K562 (cell line): Measurements from ENCODE around the gene CDHR2. TPM values are rescaled to one million over a fixed set of nuclear protein-coding genes. Genes with fewer than 3 reads are reported as not detected.

ENCODE experiments used
- CHD1 ChIP-seq: fragments of 200-600 bp; sonication (generic); IDR thresholded peaks from one replicate; pipeline ENCODE4 v1.6.1; 2012; ENCODE audit warnings: mild to moderate bottlenecking, moderate library complexity, low read length, inconsistent platforms
- ELF4 ChIP-seq: fragments of 450-650 bp; formaldehyde crosslinking; IDR thresholded peaks from 2 replicates; pipeline ENCODE4 v1.4.0; 2022; ENCODE audit warnings: missing genetic modification characterization
- EP400 ChIP-seq: fragments of 450-650 bp; IDR thresholded peaks from 2 replicates; pipeline ENCODE4 v1.6.1; 2017; ENCODE audit warnings: antibody characterized with exemption, mild to moderate bottlenecking, moderate library complexity
- KDM2B ChIP-seq: fragments of 250-450 bp; sonication (Bioruptor Pico); IDR thresholded peaks from 2 replicates; pipeline ENCODE4 v1.8.0; 2021; ENCODE audit warnings: mild to moderate bottlenecking, moderate library complexity
- POLR2A ChIP-seq: fragments of 450-650 bp; conservative IDR thresholded peaks from 2 replicates; pipeline ENCODE4 v1.6.1; 2016
- SAP30 ChIP-seq: fragments of 200-600 bp; sonication (generic); IDR thresholded peaks from 2 replicates; pipeline ENCODE4 v1.6.1; 2012; ENCODE audit warnings: borderline replicate concordance, low read depth, mild to moderate bottlenecking, moderate library complexity, low read length, control low read depth, inconsistent platforms; ENCODE audit not compliant: insufficient read depth, poor library complexity, severe bottlenecking
- SNIP1 ChIP-seq: fragments of 450-650 bp; IDR thresholded peaks from 2 replicates; pipeline ENCODE4 v1.7.1; 2017; ENCODE audit warnings: low read depth, mild to moderate bottlenecking
- SPI1 ChIP-seq: IDR thresholded peaks from 2 replicates; pipeline ENCODE4 v1.6.1; 2011; ENCODE audit warnings: low read depth, low read length, control low read depth, borderline replicate concordance
- TRIM28 ChIP-seq: fragments of 450-650 bp; IDR thresholded peaks from 2 replicates; pipeline ENCODE4 v1.6.1; 2017
- ZMIZ1 ChIP-seq, 2 experiments: fragments of 150-350 bp in 1 of 2; IDR thresholded peaks; 2 replicates each; pipeline ENCODE4 v1.6.1; 2012 to 2016; ENCODE audit warnings: low read depth in 2 of 2, low read length in 2 of 2, mild to moderate bottlenecking in 1 of 2, moderate library complexity in 1 of 2
- ZNF3 ChIP-seq: fragments of 250-450 bp; sonication (Bioruptor Pico); IDR thresholded peaks from 2 replicates; pipeline ENCODE4 v1.5.0; 2021; ENCODE audit warnings: mild to moderate bottlenecking, moderate library complexity
- ZNF311 ChIP-seq: fragments of 250-450 bp; sonication (Bioruptor Pico); IDR thresholded peaks from 2 replicates; pipeline ENCODE4 v1.4.0; 2020; ENCODE audit warnings: mild to moderate bottlenecking, moderate library complexity
- polyA plus RNA-seq, 8 experiments: library from polyadenylated mRNA; depleted of rRNA in 4 of 8; stranded (reverse) in 5 of 8; unstranded in 3 of 8; fragments of >200 nt; fragmentation: Nextera tagmentation in 2 of 8; fragmentation: Illumina TruSeq in 1 of 8; extraction: Ambion mirVana in 2 of 8; extraction: Trizol in 1 of 8; gene quantifications; 2 replicates each; pipeline versions ENCODE4 v1.2.1 to v1.2.3, GENCODE V29; 2011 to 2014; ENCODE audit warnings: inconsistent platforms in 1 of 8, missing spikeins in 1 of 8
- total RNA-seq, 7 experiments: library from RNA; depleted of rRNA in 6 of 7; stranded (reverse); fragments of >200 nt in 6 of 7; fragmentation: Illumina TruSeq in 2 of 7; extraction: Trizol in 2 of 7; gene quantifications; 2 replicates each; pipeline versions ENCODE4 v1.2.1 to v1.2.3, GENCODE V29; 2011 to 2021; ENCODE audit warnings: low replicate concordance in 1 of 7
- TF ChIP-seq, protein P1 (sequence below), 2 experiments: fragments of 450-650 bp in 1 of 2; sonication (generic) in 1 of 2; formaldehyde crosslinking; conservative IDR thresholded peaks; 2 replicates each; pipeline versions ENCODE4 v1.4.0 to v1.8.1; 2020 to 2022; ENCODE audit warnings: mild to moderate bottlenecking in 1 of 2, missing genetic modification reagents in 1 of 2
- TF ChIP-seq, protein P2 (sequence below): fragments of 450-650 bp; IDR thresholded peaks from 2 replicates; pipeline ENCODE4 v1.6.1; 2017; ENCODE audit warnings: antibody characterized with exemption
- TF ChIP-seq, protein P3 (sequence below): sonication (generic); formaldehyde crosslinking; IDR thresholded peaks from 2 replicates; pipeline ENCODE4 v1.9.0; 2022; ENCODE audit warnings: mild to moderate bottlenecking, missing genetic modification reagents
- TF ChIP-seq, protein P4 (sequence below), 2 experiments: fragments of 450-650 bp in 1 of 2; sonication (generic) in 1 of 2; formaldehyde crosslinking in 1 of 2; IDR thresholded peaks in 1 of 2; conservative IDR thresholded peaks in 1 of 2; 2 replicates each; pipeline versions ENCODE4 v1.6.1 to v1.8.1; 2016 to 2023; ENCODE audit warnings: mild to moderate bottlenecking in 2 of 2, moderate library complexity in 2 of 2, inconsistent platforms in 1 of 2, missing genetic modification reagents in 1 of 2
- TF ChIP-seq, protein P5 (sequence below): sonication (generic); formaldehyde crosslinking; IDR thresholded peaks from 2 replicates; pipeline ENCODE4 v1.8.1; 2022; ENCODE audit warnings: missing genetic modification reagents

CDHR2 gene
- total and polyA plus RNA-seq, 9 of the 15 experiments (the other 6 are each of a cell fraction or from before 2014, with no cell fraction given), result 0.01 to 0.62 (median 0.09) TPM; not detected in 2

GRCh38 chr5:176537554-176538229 is 11.4 kb upstream of the CDHR2 start (continued):
- TF ChIP-seq EP400 (peak; percentile 84), CHD1 (peak; percentile 91), TRIM28 (no peak), KDM2B (CRISPR knock-in tag) (no peak), SAP30 (peak; percentile 42), ZNF3 (CRISPR knock-in tag) (no peak), ELF4 (no peak), ZNF311 (CRISPR knock-in tag) (no peak), POLR2A (peak; percentile 73), SNIP1 (no peak), ZMIZ1 (IDR thresholded peaks at IDR 0.05; ENCODE audit: low read depth in 2 of 2, low read length in 2 of 2) (no peak), SPI1 (peak; percentile 30; the same call in 1 of the 2 replicates)
- TF ChIP-seq, protein P1, sequence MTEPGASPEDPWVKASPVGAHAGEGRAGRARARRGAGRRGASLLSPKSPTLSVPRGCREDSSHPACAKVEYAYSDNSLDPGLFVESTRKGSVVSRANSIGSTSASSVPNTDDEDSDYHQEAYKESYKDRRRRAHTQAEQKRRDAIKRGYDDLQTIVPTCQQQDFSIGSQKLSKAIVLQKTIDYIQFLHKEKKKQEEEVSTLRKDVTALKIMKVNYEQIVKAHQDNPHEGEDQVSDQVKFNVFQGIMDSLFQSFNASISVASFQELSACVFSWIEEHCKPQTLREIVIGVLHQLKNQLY (CRISPR knock-in tag; conservative IDR thresholded peaks at IDR 0.05), result 0 out of 4 replicates have a peak, but pooled peaks of 1 of the 2 experiments have one; percentile 59
- TF ChIP-seq, protein P2, sequence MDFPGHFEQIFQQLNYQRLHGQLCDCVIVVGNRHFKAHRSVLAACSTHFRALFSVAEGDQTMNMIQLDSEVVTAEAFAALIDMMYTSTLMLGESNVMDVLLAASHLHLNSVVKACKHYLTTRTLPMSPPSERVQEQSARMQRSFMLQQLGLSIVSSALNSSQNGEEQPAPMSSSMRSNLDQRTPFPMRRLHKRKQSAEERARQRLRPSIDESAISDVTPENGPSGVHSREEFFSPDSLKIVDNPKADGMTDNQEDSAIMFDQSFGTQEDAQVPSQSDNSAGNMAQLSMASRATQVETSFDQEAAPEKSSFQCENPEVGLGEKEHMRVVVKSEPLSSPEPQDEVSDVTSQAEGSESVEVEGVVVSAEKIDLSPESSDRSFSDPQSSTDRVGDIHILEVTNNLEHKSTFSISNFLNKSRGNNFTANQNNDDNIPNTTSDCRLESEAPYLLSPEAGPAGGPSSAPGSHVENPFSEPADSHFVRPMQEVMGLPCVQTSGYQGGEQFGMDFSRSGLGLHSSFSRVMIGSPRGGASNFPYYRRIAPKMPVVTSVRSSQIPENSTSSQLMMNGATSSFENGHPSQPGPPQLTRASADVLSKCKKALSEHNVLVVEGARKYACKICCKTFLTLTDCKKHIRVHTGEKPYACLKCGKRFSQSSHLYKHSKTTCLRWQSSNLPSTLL, result no peak
- TF ChIP-seq, protein P3, sequence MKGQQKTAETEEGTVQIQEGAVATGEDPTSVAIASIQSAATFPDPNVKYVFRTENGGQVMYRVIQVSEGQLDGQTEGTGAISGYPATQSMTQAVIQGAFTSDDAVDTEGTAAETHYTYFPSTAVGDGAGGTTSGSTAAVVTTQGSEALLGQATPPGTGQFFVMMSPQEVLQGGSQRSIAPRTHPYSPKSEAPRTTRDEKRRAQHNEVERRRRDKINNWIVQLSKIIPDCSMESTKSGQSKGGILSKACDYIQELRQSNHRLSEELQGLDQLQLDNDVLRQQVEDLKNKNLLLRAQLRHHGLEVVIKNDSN, result no peak
- TF ChIP-seq, protein P4, sequence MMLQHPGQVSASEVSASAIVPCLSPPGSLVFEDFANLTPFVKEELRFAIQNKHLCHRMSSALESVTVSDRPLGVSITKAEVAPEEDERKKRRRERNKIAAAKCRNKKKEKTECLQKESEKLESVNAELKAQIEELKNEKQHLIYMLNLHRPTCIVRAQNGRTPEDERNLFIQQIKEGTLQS (IDR thresholded peaks at IDR 0.05), result peak; percentile 100
- TF ChIP-seq, protein P4 (CRISPR knock-in tag; conservative IDR thresholded peaks at IDR 0.05), result peak; percentile 89; the same call in 1 of the 2 replicates
- TF ChIP-seq, protein P5, sequence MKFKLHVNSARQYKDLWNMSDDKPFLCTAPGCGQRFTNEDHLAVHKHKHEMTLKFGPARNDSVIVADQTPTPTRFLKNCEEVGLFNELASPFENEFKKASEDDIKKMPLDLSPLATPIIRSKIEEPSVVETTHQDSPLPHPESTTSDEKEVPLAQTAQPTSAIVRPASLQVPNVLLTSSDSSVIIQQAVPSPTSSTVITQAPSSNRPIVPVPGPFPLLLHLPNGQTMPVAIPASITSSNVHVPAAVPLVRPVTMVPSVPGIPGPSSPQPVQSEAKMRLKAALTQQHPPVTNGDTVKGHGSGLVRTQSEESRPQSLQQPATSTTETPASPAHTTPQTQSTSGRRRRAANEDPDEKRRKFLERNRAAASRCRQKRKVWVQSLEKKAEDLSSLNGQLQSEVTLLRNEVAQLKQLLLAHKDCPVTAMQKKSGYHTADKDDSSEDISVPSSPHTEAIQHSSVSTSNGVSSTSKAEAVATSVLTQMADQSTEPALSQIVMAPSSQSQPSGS (CRISPR knock-in tag), result peak; percentile 97
